ENCODE measurements around the gene CFAP97.

- TF ChIP-seq POLR2A (IDR thresholded peaks at IDR 0.05) (no peak), CTCF (IDR thresholded peaks at IDR 0.05) (no peak)
Observed at GRCh38 chr4:185221912-185222311, 18.1 kb upstream of the CFAP97 start.
